IMR-90 (cell line): ENCODE measurements around the gene IKBKE. TPM values are rescaled to one million over a fixed set of nuclear protein-coding genes. Genes with fewer than 3 reads are reported as not detected.

Experiments used
- ATAC-seq: fragments of 200-7000 bp; cut with Tn5 transposase; 2 replicates; pipeline ENCODE4 v1.9.1; 2020; ENCODE audit warnings: low read depth, mild to moderate bottlenecking, moderate library complexity
- BruUV-seq: library from RNA; stranded (reverse); fragments of 400-500 nt; replicated peaks from 2 replicates; lab custom pipeline; 2021; lab: Mats Ljungman, UMichigan
- CTCF ChIA-PET: fragments of 300-600 bp; formaldehyde crosslinking; extraction: SDS; loops from one replicate; lab custom pipeline; 2021; ENCODE audit warnings: antibody characterized with exemption; lab: Yijun Ruan, JAX
- POLR2A ChIA-PET: fragments of 300-600 bp; sonication (Branson Sonifier 250); formaldehyde crosslinking; loops from one replicate; lab custom pipeline; 2022; ENCODE audit warnings: antibody characterized with exemption; ENCODE audit not compliant: unreplicated experiment; lab: Charles Lee
- DNase-seq: peaks from one replicate; pipeline ENCODE4 v3.0.0; 2013
- H2AFZ ChIP-seq: replicated peaks from 2 replicates; pipeline ENCODE3; 2013; ENCODE audit warnings: low read length, mild to moderate bottlenecking; ENCODE audit not compliant: poor library complexity
- H2AK5ac ChIP-seq: 2 replicates; pipeline ENCODE4 v1.6.1; 2013; ENCODE audit warnings: low read depth, low read length, inconsistent platforms
- H2AK9ac ChIP-seq: replicated peaks from 2 replicates; pipeline ENCODE3; 2013; ENCODE audit warnings: mild to moderate bottlenecking, low read depth, low read length, moderate library complexity; ENCODE audit not compliant: poor library complexity
- H2BK120ac ChIP-seq: 2 replicates; pipeline ENCODE4 v1.6.1; 2013; ENCODE audit warnings: low read depth, low read length, inconsistent platforms
- H2BK15ac ChIP-seq: 3 replicates; pipeline ENCODE4 v1.6.1; 2013; ENCODE audit warnings: low read depth, low read length, inconsistent platforms
- H2BK20ac ChIP-seq: 2 replicates; pipeline ENCODE4 v1.6.1; 2013; ENCODE audit warnings: low read depth, mild to moderate bottlenecking, inconsistent platforms, low read length, moderate library complexity
- H2BK5ac ChIP-seq: 2 replicates; pipeline ENCODE4 v1.6.1; 2013; ENCODE audit warnings: mild to moderate bottlenecking, low read depth, low read length, inconsistent platforms; ENCODE audit not compliant: poor library complexity, severe bottlenecking
- H3K14ac ChIP-seq: replicated peaks from 2 replicates; pipeline ENCODE4 v1.6.1; 2013; ENCODE audit warnings: low read depth, low read length, inconsistent platforms
- H3K18ac ChIP-seq: 2 replicates; pipeline ENCODE4 v1.6.1; 2013; ENCODE audit warnings: low read depth, low read length, control low read depth
- H3K23ac ChIP-seq: 2 replicates; pipeline ENCODE4 v1.6.1; 2013; ENCODE audit warnings: low read depth, low read length, inconsistent platforms
- H3K27ac ChIP-seq: 2 replicates; pipeline ENCODE4 v1.5.1; 2013; ENCODE audit warnings: mild to moderate bottlenecking, control low read depth, low read length; ENCODE audit not compliant: insufficient read depth
- H3K27me3 ChIP-seq: 2 replicates; pipeline ENCODE4 v1.6.1; 2013; ENCODE audit warnings: low read length; ENCODE audit not compliant: control insufficient read depth, insufficient read depth
- H3K36me3 ChIP-seq: 2 replicates; pipeline ENCODE4 v1.6.1; 2013; ENCODE audit warnings: low read length, mixed read lengths; ENCODE audit not compliant: control insufficient read depth, insufficient read depth
- H3K4ac ChIP-seq: 2 replicates; pipeline ENCODE4 v1.6.1; 2013; ENCODE audit warnings: low read depth, low read length, inconsistent platforms
- H3K4me1 ChIP-seq: 2 replicates; pipeline ENCODE4 v1.6.1; 2013; ENCODE audit warnings: low read length, mixed read lengths; ENCODE audit not compliant: control insufficient read depth, insufficient read depth
- H3K4me2 ChIP-seq: 2 replicates; pipeline ENCODE4 v1.6.1; 2013; ENCODE audit warnings: low read depth, mild to moderate bottlenecking, control low read depth, low read length, moderate library complexity
- H3K4me3 ChIP-seq: 2 replicates; pipeline ENCODE4 v1.5.1; 2013; ENCODE audit warnings: low read depth, mild to moderate bottlenecking, control low read depth, low read length, moderate library complexity; ENCODE audit not compliant: insufficient read depth
- H3K56ac ChIP-seq: 2 replicates; pipeline ENCODE4 v1.6.1; 2013; ENCODE audit warnings: low read length, inconsistent platforms; ENCODE audit not compliant: insufficient read depth; ENCODE audit errors: extremely low read depth
- H3K79me1 ChIP-seq, 2 experiments: 2 replicates each; pipeline ENCODE4 v1.6.1; 2013; ENCODE audit warnings: low read length in 2 of 2, inconsistent platforms in 1 of 2, low read depth in 1 of 2
- H3K9ac ChIP-seq: 2 replicates; pipeline ENCODE4 v1.6.1; 2013; ENCODE audit warnings: low read depth, low read length, control low read depth
- H3K9me1 ChIP-seq: 2 replicates; pipeline ENCODE4 v1.6.1; 2013; ENCODE audit warnings: low read length, inconsistent platforms; ENCODE audit not compliant: insufficient read depth
- H3K9me3 ChIP-seq: 2 replicates; pipeline ENCODE4 v1.6.1; 2013; ENCODE audit warnings: low read length; ENCODE audit not compliant: control insufficient read depth, insufficient read depth
- H4K20me1 ChIP-seq: 2 replicates; pipeline ENCODE4 v1.6.1; 2013; ENCODE audit warnings: low read length, inconsistent platforms; ENCODE audit not compliant: insufficient read depth
- H4K5ac ChIP-seq: 2 replicates; pipeline ENCODE4 v1.6.1; 2013; ENCODE audit warnings: mild to moderate bottlenecking, low read depth, low read length, control low read depth
- H4K8ac ChIP-seq, 2 experiments: 2 replicates each; pipeline ENCODE4 v1.6.1; 2013; ENCODE audit warnings: low read depth in 2 of 2, low read length in 2 of 2, control low read depth in 1 of 2, inconsistent platforms in 1 of 2
- H4K91ac ChIP-seq: 2 replicates; pipeline ENCODE4 v1.6.1; 2013; ENCODE audit warnings: low read depth, low read length, inconsistent platforms; ENCODE audit not compliant: insufficient read depth
- BHLHE40 ChIP-seq: fragments of 150-350 bp; IDR thresholded peaks from 2 replicates; pipeline ENCODE4 v1.6.1; 2016; ENCODE audit warnings: mild to moderate bottlenecking, low read depth, low read length
- CEBPB ChIP-seq: IDR thresholded peaks from 2 replicates; pipeline ENCODE4 v1.6.1; 2012; ENCODE audit warnings: low read depth, low read length, improper control_type of control experiment
- CHD1 ChIP-seq: IDR thresholded peaks from 2 replicates; pipeline ENCODE4 v1.6.1; 2012; ENCODE audit warnings: low read depth, low read length, improper control_type of control experiment
- CTCF ChIP-seq: conservative IDR thresholded peaks from 2 replicates; pipeline ENCODE4 v1.5.1; 2012; ENCODE audit warnings: mild to moderate bottlenecking, low read depth, low read length, improper control_type of control experiment
- ELK1 ChIP-seq: fragments of 150-350 bp; IDR thresholded peaks from 2 replicates; pipeline ENCODE4 v1.6.1; 2016; ENCODE audit warnings: low read depth, mild to moderate bottlenecking, low read length, moderate library complexity, borderline replicate concordance
- FOS ChIP-seq: fragments of 150-350 bp; IDR thresholded peaks from 2 replicates; pipeline ENCODE4 v1.6.1; 2016; ENCODE audit warnings: low read depth, low read length
- MAFK ChIP-seq: IDR thresholded peaks from 2 replicates; pipeline ENCODE4 v1.6.1; 2012; ENCODE audit warnings: low read depth, low read length, improper control_type of control experiment
- MAZ ChIP-seq: IDR thresholded peaks from 2 replicates; pipeline ENCODE4 v1.6.1; 2012; ENCODE audit warnings: low read depth, mild to moderate bottlenecking, low read length, improper control_type of control experiment, moderate library complexity, borderline replicate concordance
- MXI1 ChIP-seq: IDR thresholded peaks from 2 replicates; pipeline ENCODE4 v1.6.1; 2012; ENCODE audit warnings: low read depth, mild to moderate bottlenecking, low read length, moderate library complexity, borderline replicate concordance
- NFE2L2 ChIP-seq: fragments of 150-350 bp; IDR thresholded peaks from 2 replicates; pipeline ENCODE4 v1.6.1; 2016; ENCODE audit warnings: low read depth, mild to moderate bottlenecking, low read length
- POLR2A ChIP-seq: IDR thresholded peaks from 2 replicates; pipeline ENCODE4 v1.6.1; 2012; ENCODE audit warnings: mild to moderate bottlenecking, low read depth, low read length
- RAD21 ChIP-seq: IDR thresholded peaks from 2 replicates; pipeline ENCODE4 v1.6.1; 2012; ENCODE audit warnings: low read length, improper control_type of control experiment
- RCOR1 ChIP-seq: IDR thresholded peaks from 2 replicates; pipeline ENCODE4 v1.6.1; 2012; ENCODE audit warnings: mild to moderate bottlenecking, low read length, improper control_type of control experiment; ENCODE audit not compliant: insufficient replicate concordance
- RFX5 ChIP-seq: IDR thresholded peaks from 2 replicates; pipeline ENCODE4 v1.8.0; 2012; ENCODE audit warnings: low read depth, mild to moderate bottlenecking, low read length, moderate library complexity
- SMC3 ChIP-seq: fragments of 150-350 bp; IDR thresholded peaks from 2 replicates; pipeline ENCODE4 v1.6.1; 2016; ENCODE audit warnings: low read depth, mild to moderate bottlenecking, antibody characterized with exemption, low read length, moderate library complexity
- USF2 ChIP-seq: fragments of 150-350 bp; IDR thresholded peaks from 2 replicates; pipeline ENCODE4 v1.6.1; 2017; ENCODE audit warnings: mild to moderate bottlenecking, antibody characterized with exemption, low read length, low read depth
- WGBS, 2 experiments: methylation state at CpG; one replicate each; pipeline versions ENCODE4 v1.1.5 to v1.1.7; 2013; ENCODE audit warnings: missing lambda C conversion rate in 2 of 2; ENCODE audit not compliant: insufficient read length in 1 of 2; ENCODE audit errors: extremely low coverage in 2 of 2; 5-methylcytosine and 5-hydroxymethylcytosine counted together
- dilution Hi-C: fragments of 300-500 bp; cut with HindIII; formaldehyde crosslinking; loops from one replicate; pipeline ENCODE4 v1.14.3; 2018; ENCODE audit warnings: low sequenced_read_pairs; ENCODE audit not compliant: unreplicated experiment
- in situ Hi-C: fragments of 300-500 bp; cut with MboI; formaldehyde crosslinking; loops from 3 replicates; pipeline ENCODE4 v1.14.3; 2019; ENCODE audit warnings: low sequenced_read_pairs, inconsistent platforms, mixed read lengths
- intact Hi-C: fragments of 100-400 bp; cut with micrococcal nuclease; formaldehyde crosslinking; loops from 2 replicates; pipeline ENCODE4 v1.10.0; 2022
- polyA plus RNA-seq, 3 experiments: library from polyadenylated mRNA; depleted of rRNA; stranded (reverse); fragments of >200 nt; gene quantifications; 2 replicates each; pipeline ENCODE4 v1.2.3, GENCODE V29; 2012; ENCODE audit warnings: low replicate concordance in 1 of 3
- total RNA-seq: library from RNA; depleted of rRNA; stranded (reverse); fragments of >200 nt; gene quantifications from 2 replicates; pipeline ENCODE4 v1.2.3, GENCODE V29; 2012

The IKBKE gene
- total and polyA plus RNA-seq, 2 of the 4 experiments (the other 2 are of a cell fraction): 20.3 to 24.0 TPM

GRCh38 chr1:206476058-206476457 lies 5.8 kb downstream of the IKBKE start:
- no peak for ATAC-seq
- no peak overlapping the region for H2BK15ac ChIP-seq
- no peak overlapping the region for H4K8ac ChIP-seq
- no peak overlapping the region for H3K23ac ChIP-seq
- no peak overlapping the region for H4K5ac ChIP-seq
- peaks cover 9% of the 10 kb centered on the region for H3K9me1 ChIP-seq
- TF ChIP-seq MXI1 (no peak), MAZ (no peak), CEBPB (no peak), BHLHE40 (no peak), RCOR1 (no peak), RFX5 (no peak), NFE2L2 (no peak), CHD1 (no peak), RAD21 (no peak), ELK1 (no peak), SMC3 (no peak), POLR2A (no peak), MAFK (no peak), FOS (no peak), USF2 (no peak), CTCF (no peak)
- CTCF ChIA-PET: no interaction called here
- H3K36me3 ChIP-seq: peaks cover 37% of the 10 kb centered on the region; the same call in 1 of the 2 replicates
- no peaks in the 10 kb centered on the region for H3K9me3 ChIP-seq
- H3K27me3 ChIP-seq: no peaks in the 10 kb centered on the region
- no peak overlapping the region for H2BK5ac ChIP-seq
- in situ Hi-C loops: no loop called here
- WGBS, 2 experiments: 100% methylated on average over 3 of the region's 17 CpGs; no CpG with 5 or more reads in 1 of the 2 experiments
- H2AK9ac ChIP-seq: no peak overlapping the region
- no peak overlapping the region for H2AFZ ChIP-seq
- H3K18ac ChIP-seq: no peak overlapping the region
- H2AK5ac ChIP-seq: no peak overlapping the region
- DNase-seq: no peak
- POLR2A ChIA-PET: no interaction called here
- H3K27ac ChIP-seq: no peak overlapping the region
- H3K4me1 ChIP-seq: peaks cover 19% of the 10 kb centered on the region
- dilution Hi-C loops: no loop called here
- no TSS peak for BruUV-seq
- H2BK120ac ChIP-seq: no peak overlapping the region
- H3K14ac ChIP-seq: no peak overlapping the region
- no peak overlapping the region for H3K4ac ChIP-seq
- H3K9ac ChIP-seq: no peak overlapping the region
- H3K4me2 ChIP-seq: no peak overlapping the region
- H4K91ac ChIP-seq: no peak overlapping the region
- H3K56ac ChIP-seq: no peak overlapping the region
- intact Hi-C loops: loop anchor here (10.0 kb wide), 1 partner anchor 509 kb away; no protein-coding TSS in a partner anchor
- no peak overlapping the region for H2BK20ac ChIP-seq
- H3K79me1 ChIP-seq: peaks cover 19 to 26% of the 10 kb centered on the region in 2 experiments
- no peaks in the 10 kb centered on the region for H4K20me1 ChIP-seq
- no peak overlapping the region for H3K4me3 ChIP-seq
